ENCODE measurements around the gene WFS1.

Gene WFS1, protein sequence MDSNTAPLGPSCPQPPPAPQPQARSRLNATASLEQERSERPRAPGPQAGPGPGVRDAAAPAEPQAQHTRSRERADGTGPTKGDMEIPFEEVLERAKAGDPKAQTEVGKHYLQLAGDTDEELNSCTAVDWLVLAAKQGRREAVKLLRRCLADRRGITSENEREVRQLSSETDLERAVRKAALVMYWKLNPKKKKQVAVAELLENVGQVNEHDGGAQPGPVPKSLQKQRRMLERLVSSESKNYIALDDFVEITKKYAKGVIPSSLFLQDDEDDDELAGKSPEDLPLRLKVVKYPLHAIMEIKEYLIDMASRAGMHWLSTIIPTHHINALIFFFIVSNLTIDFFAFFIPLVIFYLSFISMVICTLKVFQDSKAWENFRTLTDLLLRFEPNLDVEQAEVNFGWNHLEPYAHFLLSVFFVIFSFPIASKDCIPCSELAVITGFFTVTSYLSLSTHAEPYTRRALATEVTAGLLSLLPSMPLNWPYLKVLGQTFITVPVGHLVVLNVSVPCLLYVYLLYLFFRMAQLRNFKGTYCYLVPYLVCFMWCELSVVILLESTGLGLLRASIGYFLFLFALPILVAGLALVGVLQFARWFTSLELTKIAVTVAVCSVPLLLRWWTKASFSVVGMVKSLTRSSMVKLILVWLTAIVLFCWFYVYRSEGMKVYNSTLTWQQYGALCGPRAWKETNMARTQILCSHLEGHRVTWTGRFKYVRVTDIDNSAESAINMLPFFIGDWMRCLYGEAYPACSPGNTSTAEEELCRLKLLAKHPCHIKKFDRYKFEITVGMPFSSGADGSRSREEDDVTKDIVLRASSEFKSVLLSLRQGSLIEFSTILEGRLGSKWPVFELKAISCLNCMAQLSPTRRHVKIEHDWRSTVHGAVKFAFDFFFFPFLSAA

DNA sequence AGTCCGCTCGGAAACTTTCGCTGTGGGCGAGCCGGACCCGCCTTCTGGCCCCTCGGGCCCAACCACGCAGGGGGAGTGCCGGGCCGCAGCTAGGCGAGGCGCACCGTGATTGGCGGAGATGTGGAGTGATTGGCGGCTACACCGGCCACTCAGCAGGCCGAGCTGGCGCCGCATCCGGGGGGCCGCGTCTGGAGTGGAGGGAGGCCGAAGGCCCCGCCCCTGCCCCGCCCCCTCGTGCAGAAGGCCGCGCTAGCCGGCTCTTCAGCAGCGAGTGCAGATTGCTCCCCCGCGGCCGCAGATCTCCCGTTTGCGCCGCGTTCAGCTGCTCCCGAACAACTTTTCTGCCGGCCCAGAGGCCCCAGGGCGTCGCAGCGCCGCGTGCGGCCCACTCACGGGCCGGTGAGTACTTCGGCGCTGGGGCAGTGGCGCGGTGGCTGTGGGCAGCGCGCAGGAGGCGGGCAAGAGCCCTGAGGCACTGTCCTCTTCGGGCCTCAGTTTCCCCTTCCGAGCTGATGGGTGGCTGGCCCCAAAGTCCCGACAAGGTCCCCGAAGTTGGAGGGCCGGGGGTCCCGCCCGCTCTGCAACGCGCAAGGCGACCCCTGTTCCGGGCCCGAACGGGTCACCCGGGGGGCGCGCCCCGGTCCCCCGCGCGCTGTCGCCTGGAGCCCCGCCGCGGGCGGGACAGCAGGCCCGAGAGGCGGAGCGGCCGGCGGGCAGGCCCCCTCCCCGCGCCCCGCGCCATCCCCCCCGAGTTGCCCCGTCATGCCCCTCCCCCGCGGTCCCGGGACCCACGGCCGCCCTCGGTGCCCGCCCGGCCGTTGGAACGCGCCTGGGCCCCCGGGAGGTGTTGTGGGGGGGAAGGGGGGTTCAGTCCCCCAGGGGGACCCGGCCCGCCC lies at the start of gene WFS1:
Gene WFS1, plus strand, starts transcription at position 235 of the 896 bp plus-strand sequence. CDS start 7,606 bp downstream, outside the sequence.
- Histone ChIP-seq H3K4me3 (ENCODE audit: low read depth in 1 of 2, low read length in 2 of 2) (peak within 1 kb of the TSS; percentile 83 to 84), H3K9me3 (ENCODE audit: control insufficient read depth in 1 of 2, low read length in 2 of 2) (no peaks in the 10 kb centered on the region), H3K27me3 (ENCODE audit: control insufficient read depth in 1 of 2, insufficient read depth in 2 of 2, low read length in 2 of 2) (no peaks in the 10 kb centered on the region), H3K36me3 (ENCODE audit: control insufficient read depth in 1 of 2, insufficient read depth in 2 of 2, low read length in 2 of 2) (no peaks in the 10 kb centered on the region), H3K4me1 (ENCODE audit: control insufficient read depth in 1 of 2, insufficient read depth in 2 of 2, low read length in 2 of 2) (peaks cover 41% of the 10 kb centered on the region in 2 donors), H3K27ac (ENCODE audit: low read depth, low read length) (peak within 1 kb of the TSS; percentile 61), H3K9ac (ENCODE audit: low read depth in 1 of 2, low read length in 2 of 2) (peak within 1 kb of the TSS; percentile 72 to 75)

DNA sequence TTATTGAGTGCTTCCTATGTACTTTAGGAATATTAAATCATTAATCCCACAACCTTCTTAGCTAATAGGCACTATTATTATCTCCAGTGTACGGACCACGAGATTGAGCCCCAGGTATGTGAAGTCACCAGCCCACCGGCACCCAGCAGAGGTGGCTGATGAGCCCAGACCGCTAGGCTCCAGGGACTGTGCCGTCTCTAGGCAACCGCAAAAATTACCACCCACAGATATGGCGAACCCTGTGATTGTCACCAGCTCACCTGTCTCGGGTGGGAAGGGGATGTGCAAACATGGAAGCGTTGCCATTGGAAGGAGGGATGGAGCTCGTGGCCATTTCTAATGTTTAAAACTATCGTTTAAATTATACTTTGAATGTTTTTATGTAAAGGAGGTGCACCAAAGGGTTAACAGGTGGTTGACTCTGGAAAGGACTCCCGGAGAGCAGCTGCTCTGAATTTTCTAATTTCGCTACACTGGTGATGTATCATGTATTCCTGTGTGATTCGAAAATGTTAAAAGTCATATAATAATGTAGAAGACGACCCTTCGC lies 48.3 kb upstream of the WFS1 start:
- H3K4me3 ChIP-seq (ENCODE audit: low read depth in 1 of 2, low read length in 2 of 2): no peak overlapping the region
- H3K36me3 ChIP-seq (ENCODE audit: control insufficient read depth in 1 of 2, insufficient read depth in 2 of 2, low read length in 2 of 2): no peaks in the 10 kb centered on the region
- H3K4me1 ChIP-seq (ENCODE audit: control insufficient read depth in 1 of 2, insufficient read depth in 2 of 2, low read length in 2 of 2): no peaks in the 10 kb centered on the region
- no peak overlapping the region for H3K9ac ChIP-seq (ENCODE audit: low read depth in 1 of 2, low read length in 2 of 2)
- peaks cover 15 to 31% of the 10 kb centered on the region in 2 donors for H3K27me3 ChIP-seq (ENCODE audit: control insufficient read depth in 1 of 2, insufficient read depth in 2 of 2, low read length in 2 of 2)
- peaks cover 0 to 5% of the 10 kb centered on the region in 2 donors for H3K9me3 ChIP-seq (ENCODE audit: control insufficient read depth in 1 of 2, low read length in 2 of 2)
- H3K27ac ChIP-seq (ENCODE audit: low read depth, low read length): no peak overlapping the region

DNA sequence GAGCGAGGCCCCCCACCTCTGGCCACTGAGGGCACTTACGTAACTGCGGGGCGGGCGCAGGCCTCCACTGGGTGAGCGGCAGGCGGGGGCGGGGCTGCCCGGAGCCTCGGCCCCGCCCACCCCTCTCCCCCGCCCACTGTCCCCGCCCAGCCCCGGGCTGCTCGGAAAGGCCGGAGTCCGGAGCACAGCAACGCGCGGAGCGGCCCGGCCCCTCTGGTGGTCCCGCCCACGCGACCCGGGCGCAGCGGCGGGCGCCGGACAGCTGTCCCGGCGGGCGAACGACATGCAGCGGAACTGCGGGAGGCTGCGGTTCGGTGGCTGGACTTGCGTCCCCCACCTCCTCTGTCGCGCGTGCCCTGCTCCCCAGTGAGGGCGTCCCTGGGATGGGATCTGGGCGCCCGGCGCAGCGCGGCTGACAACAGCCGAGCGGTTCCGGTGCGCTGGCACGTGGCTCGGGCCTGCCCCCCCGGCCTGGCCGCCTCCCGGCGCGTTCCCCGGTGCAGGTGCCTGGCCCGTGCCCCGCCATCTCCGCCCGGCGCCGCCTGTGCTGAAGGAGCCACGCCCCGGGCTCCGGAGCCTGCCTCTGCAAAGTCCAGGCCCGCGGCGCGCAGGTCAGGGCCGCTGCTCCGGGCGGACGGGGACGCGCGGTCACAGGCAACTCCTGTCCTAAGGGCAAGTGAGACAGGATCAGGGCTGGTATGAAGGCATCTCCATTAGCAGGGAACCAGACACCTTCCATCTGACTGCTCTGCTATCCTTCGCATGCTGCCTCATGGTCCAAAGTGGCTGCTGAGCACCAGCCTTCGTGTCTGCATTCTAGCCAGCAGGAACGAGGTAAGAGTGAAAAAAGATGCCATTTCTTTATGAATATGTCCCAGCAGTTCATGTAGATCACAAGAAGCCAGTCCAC lies 47.5 kb upstream of the WFS1 start:
- no peak overlapping the region for H3K27ac ChIP-seq (ENCODE audit: low read depth, low read length)
- H3K4me3 ChIP-seq (ENCODE audit: low read depth in 1 of 2, low read length in 2 of 2): no peak overlapping the region
- no peaks in the 10 kb centered on the region for H3K36me3 ChIP-seq (ENCODE audit: control insufficient read depth in 1 of 2, insufficient read depth in 2 of 2, low read length in 2 of 2)
- peaks cover 0 to 5% of the 10 kb centered on the region in 2 donors for H3K9me3 ChIP-seq (ENCODE audit: control insufficient read depth in 1 of 2, low read length in 2 of 2)
- no peak overlapping the region for H3K9ac ChIP-seq (ENCODE audit: low read depth in 1 of 2, low read length in 2 of 2)
- peaks cover 15 to 31% of the 10 kb centered on the region in 2 donors for H3K27me3 ChIP-seq (ENCODE audit: control insufficient read depth in 1 of 2, insufficient read depth in 2 of 2, low read length in 2 of 2)
- H3K4me1 ChIP-seq (ENCODE audit: control insufficient read depth in 1 of 2, insufficient read depth in 2 of 2, low read length in 2 of 2): no peaks in the 10 kb centered on the region

DNA sequence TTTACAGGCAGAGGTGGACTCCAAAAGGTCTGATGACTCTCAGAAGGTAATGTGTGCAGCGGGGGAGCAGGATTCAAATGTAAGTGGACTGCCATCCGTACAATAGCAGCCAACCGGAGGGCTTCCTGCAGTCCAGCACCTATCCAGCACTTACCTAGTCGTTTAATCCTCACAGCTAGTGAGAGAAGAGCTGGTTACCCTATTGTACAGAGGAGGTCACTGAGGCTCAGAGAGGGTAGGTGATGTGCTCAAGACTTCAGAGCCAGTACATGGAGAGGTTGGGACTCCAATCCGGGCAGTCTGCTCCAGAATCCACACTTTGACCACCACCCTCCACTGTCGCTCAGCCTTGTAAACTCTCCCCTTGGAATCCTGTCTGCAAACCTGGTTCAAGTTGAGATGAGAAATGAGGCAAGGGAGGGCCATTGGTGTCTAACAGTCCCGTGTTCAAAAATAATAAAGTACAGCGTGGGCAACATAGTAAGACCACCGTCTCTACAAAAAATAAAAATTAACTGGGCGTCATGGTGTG lies 46.8 kb upstream of the WFS1 start:
- peaks cover 15 to 31% of the 10 kb centered on the region in 2 donors for H3K27me3 ChIP-seq (ENCODE audit: control insufficient read depth in 1 of 2, insufficient read depth in 2 of 2, low read length in 2 of 2)
- H3K4me1 ChIP-seq (ENCODE audit: control insufficient read depth in 1 of 2, insufficient read depth in 2 of 2, low read length in 2 of 2): no peaks in the 10 kb centered on the region
- H3K9me3 ChIP-seq (ENCODE audit: control insufficient read depth in 1 of 2, low read length in 2 of 2): peaks cover 0 to 5% of the 10 kb centered on the region in 2 donors
- H3K36me3 ChIP-seq (ENCODE audit: control insufficient read depth in 1 of 2, insufficient read depth in 2 of 2, low read length in 2 of 2): no peaks in the 10 kb centered on the region
- H3K27ac ChIP-seq (ENCODE audit: low read depth, low read length): no peak overlapping the region
- H3K9ac ChIP-seq (ENCODE audit: low read depth in 1 of 2, low read length in 2 of 2): no peak overlapping the region
- no peak overlapping the region for H3K4me3 ChIP-seq (ENCODE audit: low read depth in 1 of 2, low read length in 2 of 2)

DNA sequence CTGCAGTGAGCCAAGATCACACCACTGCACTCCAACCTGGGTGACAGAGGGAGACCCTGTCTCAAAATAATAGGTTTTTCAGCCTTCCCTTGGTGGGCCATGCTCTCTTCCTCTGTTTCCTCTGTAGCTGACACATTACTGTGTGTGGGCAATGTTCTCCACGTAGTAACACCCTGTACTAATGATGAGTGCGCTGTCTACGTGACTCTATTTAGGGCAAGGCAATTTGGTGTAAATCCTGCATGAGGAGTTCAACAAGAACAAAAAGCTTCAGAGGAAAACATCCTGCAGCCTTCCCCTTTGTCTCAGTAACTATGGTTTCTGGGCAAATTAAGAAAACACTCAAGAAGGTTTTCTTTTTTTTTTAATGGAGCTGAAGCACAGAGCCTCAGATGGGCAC lies 44.9 kb upstream of the WFS1 start:
- H3K9me3 ChIP-seq (ENCODE audit: control insufficient read depth in 1 of 2, low read length in 2 of 2): peaks cover 0 to 5% of the 10 kb centered on the region in 2 donors
- no peaks in the 10 kb centered on the region for H3K36me3 ChIP-seq (ENCODE audit: control insufficient read depth in 1 of 2, insufficient read depth in 2 of 2, low read length in 2 of 2)
- H3K4me3 ChIP-seq (ENCODE audit: low read depth in 1 of 2, low read length in 2 of 2): no peak overlapping the region
- H3K9ac ChIP-seq (ENCODE audit: low read depth in 1 of 2, low read length in 2 of 2): no peak overlapping the region
- no peak overlapping the region for H3K27ac ChIP-seq (ENCODE audit: low read depth, low read length)
- no peaks in the 10 kb centered on the region for H3K4me1 ChIP-seq (ENCODE audit: control insufficient read depth in 1 of 2, insufficient read depth in 2 of 2, low read length in 2 of 2)
- H3K27me3 ChIP-seq (ENCODE audit: control insufficient read depth in 1 of 2, insufficient read depth in 2 of 2, low read length in 2 of 2): peaks cover 15 to 26% of the 10 kb centered on the region in 2 donors

DNA sequence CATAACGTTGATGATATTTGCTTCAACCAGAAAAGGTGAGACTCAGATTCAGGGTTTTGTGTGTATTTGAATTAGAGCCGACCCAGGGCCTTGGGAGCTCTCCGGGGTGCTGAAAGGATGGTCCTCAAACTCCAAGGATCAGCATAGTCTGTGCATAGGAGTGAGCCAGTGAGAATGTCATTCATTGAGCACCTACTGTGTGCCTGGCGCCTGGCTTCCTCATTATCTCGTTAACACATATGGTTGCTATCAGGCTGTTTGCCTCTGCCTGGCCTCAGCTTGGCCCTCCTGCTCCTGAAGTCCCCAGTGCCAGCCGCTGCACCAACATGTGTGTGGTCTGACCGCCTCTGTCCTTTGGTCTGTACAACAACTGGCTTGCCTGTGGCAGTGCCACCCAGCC lies 44.2 kb upstream of the WFS1 start:
- Histone ChIP-seq H3K36me3 (ENCODE audit: control insufficient read depth in 1 of 2, insufficient read depth in 2 of 2, low read length in 2 of 2) (no peaks in the 10 kb centered on the region), H3K27me3 (ENCODE audit: control insufficient read depth in 1 of 2, insufficient read depth in 2 of 2, low read length in 2 of 2) (peaks cover 15 to 26% of the 10 kb centered on the region in 2 donors), H3K9me3 (ENCODE audit: control insufficient read depth in 1 of 2, low read length in 2 of 2) (peaks cover 0 to 5% of the 10 kb centered on the region in 2 donors), H3K4me3 (ENCODE audit: low read depth in 1 of 2, low read length in 2 of 2) (no peak overlapping the region), H3K9ac (ENCODE audit: low read depth in 1 of 2, low read length in 2 of 2) (no peak overlapping the region), H3K4me1 (ENCODE audit: control insufficient read depth in 1 of 2, insufficient read depth in 2 of 2, low read length in 2 of 2) (no peaks in the 10 kb centered on the region), H3K27ac (ENCODE audit: low read depth, low read length) (no peak overlapping the region)

DNA sequence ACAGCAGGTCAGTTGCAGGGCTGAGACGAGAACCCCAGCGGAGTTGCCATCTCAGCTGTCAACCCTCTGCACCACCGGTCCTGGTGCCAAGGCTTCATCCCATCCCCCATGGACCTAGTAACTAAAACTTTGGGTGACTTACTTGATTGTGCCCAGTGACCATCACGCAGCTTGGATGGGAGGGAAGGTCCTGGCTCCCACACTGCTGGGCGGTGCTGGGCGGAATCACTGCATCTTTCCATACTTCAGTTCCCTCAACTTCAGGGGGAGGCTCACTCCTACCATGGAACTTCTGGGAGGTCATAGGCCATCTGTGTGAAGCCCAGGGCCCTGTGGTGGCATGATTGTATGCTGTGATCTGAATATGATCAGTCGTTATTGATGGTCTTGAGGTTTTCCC lies 43.1 kb upstream of the WFS1 start:
- no peak overlapping the region for H3K27ac ChIP-seq (ENCODE audit: low read depth, low read length)
- no peaks in the 10 kb centered on the region for H3K36me3 ChIP-seq (ENCODE audit: control insufficient read depth in 1 of 2, insufficient read depth in 2 of 2, low read length in 2 of 2)
- H3K4me3 ChIP-seq (ENCODE audit: low read depth in 1 of 2, low read length in 2 of 2): no peak overlapping the region

DNA sequence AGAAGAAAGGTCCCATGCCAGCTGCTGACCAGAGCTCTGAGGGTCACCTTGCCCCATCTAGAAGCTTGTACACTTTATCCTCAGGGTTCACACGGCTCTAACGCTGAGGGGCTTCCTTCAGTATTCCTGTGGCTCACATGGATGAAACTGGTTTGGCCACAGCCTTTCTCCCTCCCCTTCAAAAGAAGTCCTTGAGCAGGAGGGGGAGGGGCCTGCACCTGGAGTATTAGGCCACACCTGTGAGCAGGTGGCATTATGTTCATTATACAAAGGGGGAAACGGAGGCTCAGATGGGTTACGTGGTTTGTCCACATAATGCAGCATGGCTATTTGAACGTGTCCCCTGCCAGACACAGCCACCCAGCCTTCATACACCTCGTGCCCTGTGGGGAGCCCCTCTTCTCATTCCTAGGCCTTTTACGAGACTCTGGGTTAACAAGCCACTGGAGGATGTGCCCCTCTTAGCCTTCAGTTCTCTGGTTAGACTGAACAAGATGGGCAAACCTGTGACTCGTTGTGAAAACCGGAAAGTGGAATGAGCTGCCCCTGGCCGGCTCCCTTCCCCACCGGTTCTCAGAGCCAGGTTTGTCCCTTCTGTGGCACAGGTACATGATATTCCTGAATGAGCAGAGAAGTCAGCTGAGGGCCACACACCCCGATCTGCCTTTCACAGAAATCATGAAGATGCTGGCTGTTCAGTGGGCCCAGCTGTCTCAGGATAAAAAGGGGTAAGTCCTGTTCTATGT lies 42.1 kb upstream of the WFS1 start:
- Histone ChIP-seq H3K4me1 (ENCODE audit: control insufficient read depth in 1 of 2, insufficient read depth in 2 of 2, low read length in 2 of 2) (no peaks in the 10 kb centered on the region), H3K27ac (ENCODE audit: low read depth, low read length) (no peak overlapping the region), H3K4me3 (ENCODE audit: low read depth in 1 of 2, low read length in 2 of 2) (no peak overlapping the region), H3K9ac (ENCODE audit: low read depth in 1 of 2, low read length in 2 of 2) (no peak overlapping the region), H3K9me3 (ENCODE audit: control insufficient read depth in 1 of 2, low read length in 2 of 2) (peaks cover 0 to 1% of the 10 kb centered on the region in 2 donors), H3K27me3 (ENCODE audit: control insufficient read depth in 1 of 2, insufficient read depth in 2 of 2, low read length in 2 of 2) (peaks cover 7 to 11% of the 10 kb centered on the region in 2 donors), H3K36me3 (ENCODE audit: control insufficient read depth in 1 of 2, insufficient read depth in 2 of 2, low read length in 2 of 2) (no peaks in the 10 kb centered on the region)

More for the DNA sequence above, 43.1 kb upstream of the WFS1 start:
- peaks cover 11 to 18% of the 10 kb centered on the region in 2 donors for H3K27me3 ChIP-seq (ENCODE audit: control insufficient read depth in 1 of 2, insufficient read depth in 2 of 2, low read length in 2 of 2)
- H3K9me3 ChIP-seq (ENCODE audit: control insufficient read depth in 1 of 2, low read length in 2 of 2): peaks cover 0 to 5% of the 10 kb centered on the region in 2 donors
- H3K4me1 ChIP-seq (ENCODE audit: control insufficient read depth in 1 of 2, insufficient read depth in 2 of 2, low read length in 2 of 2): no peaks in the 10 kb centered on the region
- no peak overlapping the region for H3K9ac ChIP-seq (ENCODE audit: low read depth in 1 of 2, low read length in 2 of 2)

Data from duodenal mucosa (tissue), 2 donors.